Measurements from ENCODE around the gene HHEX. TPM values are rescaled to one million over a fixed set of nuclear protein-coding genes. Genes with fewer than 3 reads are reported as not detected.
"Not testable (repeated sequence)": the region's sequence is repeated elsewhere in the genome, so short reads cannot be mapped to it uniquely, and the experiment has no call there.

The HHEX gene
- total and polyA plus RNA-seq, 8 donors = 17.6 to 71.2 (median 24.6) TPM

DNA sequence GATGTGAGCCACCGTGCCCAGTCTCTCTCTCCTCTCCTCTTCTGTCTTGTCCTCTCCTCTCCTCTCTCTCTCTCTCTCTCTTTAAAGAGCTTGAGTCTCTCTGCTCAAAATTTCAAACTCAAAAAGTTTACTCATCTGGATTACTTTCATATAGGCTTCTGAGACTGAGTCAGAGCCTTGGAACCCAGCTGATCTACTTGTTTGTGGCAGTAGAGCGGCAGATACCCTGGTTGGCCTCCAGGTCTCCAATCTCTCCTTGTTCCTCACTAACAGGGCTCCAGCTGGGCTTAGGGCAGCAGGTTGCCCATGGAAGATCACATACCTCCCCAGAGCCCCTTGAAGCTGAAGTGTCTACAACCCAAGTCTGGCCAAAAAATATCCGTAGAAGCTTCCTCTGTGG lies 51.0 kb downstream of the HHEX start:
- H3K27ac ChIP-seq = no peak overlapping the region
- TF ChIP-seq, protein P1, sequence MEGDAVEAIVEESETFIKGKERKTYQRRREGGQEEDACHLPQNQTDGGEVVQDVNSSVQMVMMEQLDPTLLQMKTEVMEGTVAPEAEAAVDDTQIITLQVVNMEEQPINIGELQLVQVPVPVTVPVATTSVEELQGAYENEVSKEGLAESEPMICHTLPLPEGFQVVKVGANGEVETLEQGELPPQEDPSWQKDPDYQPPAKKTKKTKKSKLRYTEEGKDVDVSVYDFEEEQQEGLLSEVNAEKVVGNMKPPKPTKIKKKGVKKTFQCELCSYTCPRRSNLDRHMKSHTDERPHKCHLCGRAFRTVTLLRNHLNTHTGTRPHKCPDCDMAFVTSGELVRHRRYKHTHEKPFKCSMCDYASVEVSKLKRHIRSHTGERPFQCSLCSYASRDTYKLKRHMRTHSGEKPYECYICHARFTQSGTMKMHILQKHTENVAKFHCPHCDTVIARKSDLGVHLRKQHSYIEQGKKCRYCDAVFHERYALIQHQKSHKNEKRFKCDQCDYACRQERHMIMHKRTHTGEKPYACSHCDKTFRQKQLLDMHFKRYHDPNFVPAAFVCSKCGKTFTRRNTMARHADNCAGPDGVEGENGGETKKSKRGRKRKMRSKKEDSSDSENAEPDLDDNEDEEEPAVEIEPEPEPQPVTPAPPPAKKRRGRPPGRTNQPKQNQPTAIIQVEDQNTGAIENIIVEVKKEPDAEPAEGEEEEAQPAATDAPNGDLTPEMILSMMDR (IDR thresholded peaks at IDR 0.05) = no peak
- DNase-seq (no peak), FAIRE-seq (no peak), ATAC-seq (no peak)
- WGBS, 2 donors = 87 to 91% methylated on average over 3 of the region's 3 CpGs
- intact Hi-C loops (cut with DNase I) = no loop called here
- no peaks in the 10 kb centered on the region for H3K27me3 ChIP-seq
- no peaks in the 10 kb centered on the region for H3K36me3 ChIP-seq
- H3K9me3 ChIP-seq = no peaks in the 10 kb centered on the region
- H3K4me3 ChIP-seq = no peak overlapping the region
- H3K4me1 ChIP-seq = no peaks in the 10 kb centered on the region

DNA sequence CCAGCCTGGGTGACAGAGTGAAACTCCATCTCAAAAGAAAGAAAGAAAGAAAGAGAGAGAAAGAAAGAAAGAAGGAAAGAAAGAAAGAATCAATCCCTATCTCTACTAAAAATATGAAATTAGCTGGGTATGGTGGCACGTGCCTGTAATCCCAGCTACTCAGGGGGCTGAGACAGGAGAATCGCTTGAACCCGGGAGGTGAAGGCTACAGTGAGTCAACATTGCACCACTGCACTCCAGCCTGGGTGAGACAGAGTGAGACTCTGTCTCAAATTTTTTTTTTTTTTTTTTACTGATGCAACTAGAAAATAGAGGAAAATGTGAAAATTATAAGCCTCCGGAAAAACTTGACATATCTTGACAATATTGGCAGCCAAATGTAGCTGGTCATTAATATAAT lies 52.0 kb downstream of the HHEX start:
- FAIRE-seq; H3K27ac ChIP-seq; DNase-seq; H3K27me3 ChIP-seq; H3K9me3 ChIP-seq; H3K4me3 ChIP-seq; H3K4me1 ChIP-seq; intact Hi-C loops (cut with DNase I); H3K36me3 ChIP-seq; ATAC-seq: not testable (repeated sequence)
- WGBS, 2 donors = 88 to 89% methylated on average over 4 of the region's 4 CpGs

GRCh38 chr10:92742331-92743228 lies 52.8 kb downstream of the HHEX start:
- DNase-seq (peak in 1 of 6 donors; percentile 17), ATAC-seq (peak in 2 of 4 donors; percentile 23 to 73), FAIRE-seq (no peak)
- intact Hi-C loops (cut with DNase I) = no loop called here
- H3K27me3 ChIP-seq = no peaks in the 10 kb centered on the region
- H3K9me3 ChIP-seq = no peaks in the 10 kb centered on the region
- no peak overlapping the region for H3K4me3 ChIP-seq
- 83 to 88% methylated on average over 9 of the region's 9 CpGs for WGBS, 2 donors
- no peaks in the 10 kb centered on the region for H3K4me1 ChIP-seq
- H3K36me3 ChIP-seq = no peaks in the 10 kb centered on the region
- TF ChIP-seq, protein P1 (IDR thresholded peaks at IDR 0.05) = no peak
- H3K27ac ChIP-seq = no peak overlapping the region

Other genes starting within 250 kb of the HHEX start
- 10 to 100 TPM; 16.8 to 30.3 (median 23.6) TPM for gene IDE, start 115.9 kb upstream of the HHEX start, total RNA-seq
- gene IDE, start 115.9 kb upstream of the HHEX start, polyA plus RNA-seq = 1 to 10 TPM; 8.2 to 9.0 TPM
- gene KIF11, start 96.8 kb upstream of the HHEX start, total RNA-seq = 1 to 10 TPM in 1 of 6 donors, under 1 TPM in 5; 0.35 to 1.1 (median 0.50) TPM
- gene KIF11, start 96.8 kb upstream of the HHEX start, polyA plus RNA-seq = under 1 TPM; 0.19 to 0.38 TPM
- 10 to 100 TPM in 1 of 6 donors, 1 to 10 TPM in 5; 4.2 to 10.3 (median 7.7) TPM for gene EXOC6, start 158.6 kb downstream of the HHEX start, total RNA-seq
- gene EXOC6, start 158.6 kb downstream of the HHEX start, polyA plus RNA-seq = 1 to 10 TPM; 5.0 to 7.2 TPM

All from pancreas (tissue), 10 donors.